HG03558 (cell line): Measurements from ENCODE around the gene THSD4.

ENCODE experiments used
- ATAC-seq: cut with Tn5 transposase; IDR thresholded peaks from one replicate; pipeline ENCODE4 v1.9.1; 2021; ENCODE audit warnings: moderate number of reproducible peaks; ENCODE audit not compliant: unreplicated experiment; ENCODE audit errors: extremely low read depth

The THSD4 gene

DNA sequence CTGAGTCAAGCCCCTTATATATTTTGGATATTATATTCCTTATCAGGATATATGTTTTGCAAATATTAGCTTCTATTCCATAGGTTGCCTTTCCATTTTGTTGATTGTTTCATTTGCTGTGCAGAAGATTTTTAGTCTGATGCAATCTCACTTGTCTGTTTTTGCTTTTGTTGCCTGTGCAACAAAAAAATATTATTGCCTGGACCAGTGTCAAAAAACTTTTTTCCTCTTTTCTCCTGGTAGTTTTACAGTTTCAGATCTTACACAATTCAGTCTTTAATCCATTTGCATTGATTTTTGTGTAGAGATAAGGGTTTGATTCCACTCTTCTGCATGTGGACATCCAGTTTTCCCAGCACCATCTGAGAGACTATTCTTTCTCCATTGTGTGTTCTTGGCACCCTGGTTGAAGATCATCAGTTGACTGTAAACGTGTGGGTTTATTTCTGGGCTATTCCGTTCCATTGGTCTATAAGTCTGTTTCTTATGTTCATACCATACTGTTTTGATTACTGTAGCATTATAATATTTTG is 466.2 kb downstream of the THSD4 start:
- ATAC-seq, result no peak

DNA sequence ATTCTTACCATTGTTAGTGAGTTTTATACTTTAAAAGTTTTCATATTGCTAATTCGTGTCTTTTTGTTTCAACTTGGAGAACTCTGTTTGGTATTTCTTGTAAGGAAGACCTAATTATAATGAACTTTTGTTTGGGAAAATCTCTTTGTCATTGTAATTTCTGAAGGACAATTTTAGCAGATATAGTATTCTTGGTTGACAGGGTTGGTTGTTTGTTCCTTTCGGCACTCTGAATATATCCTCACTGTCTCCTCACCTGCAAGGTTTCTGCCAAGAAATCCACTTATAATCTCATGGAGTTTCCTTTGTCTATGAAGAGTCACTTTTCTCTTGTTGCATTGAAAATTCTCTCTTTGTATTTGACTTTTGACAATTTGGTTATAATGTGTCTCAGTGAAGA is 469.9 kb downstream of the THSD4 start:
- no peak for ATAC-seq

DNA sequence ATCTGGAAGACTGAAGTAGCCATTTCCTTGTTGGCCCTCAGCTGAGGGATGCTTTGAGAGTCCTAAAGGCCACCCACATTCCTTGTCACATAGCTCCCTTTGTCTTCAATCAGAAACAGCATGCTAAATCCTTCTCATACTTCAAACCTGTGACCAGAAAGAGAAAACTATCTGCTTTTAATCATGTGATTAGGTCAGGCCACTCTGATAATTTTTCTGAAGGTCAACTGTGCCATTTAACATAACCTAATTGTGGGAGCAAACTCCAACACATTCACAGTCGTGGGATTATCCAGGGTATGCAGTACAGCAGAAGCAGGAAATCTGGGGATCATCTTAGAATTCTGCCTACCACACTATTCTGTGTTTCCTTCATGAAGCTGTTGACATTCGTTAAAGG is 471.2 kb downstream of the THSD4 start:
- ATAC-seq, result no peak

GRCh38 chr15:71588746-71589145 is 473.5 kb downstream of the THSD4 start:
- no peak for ATAC-seq

DNA sequence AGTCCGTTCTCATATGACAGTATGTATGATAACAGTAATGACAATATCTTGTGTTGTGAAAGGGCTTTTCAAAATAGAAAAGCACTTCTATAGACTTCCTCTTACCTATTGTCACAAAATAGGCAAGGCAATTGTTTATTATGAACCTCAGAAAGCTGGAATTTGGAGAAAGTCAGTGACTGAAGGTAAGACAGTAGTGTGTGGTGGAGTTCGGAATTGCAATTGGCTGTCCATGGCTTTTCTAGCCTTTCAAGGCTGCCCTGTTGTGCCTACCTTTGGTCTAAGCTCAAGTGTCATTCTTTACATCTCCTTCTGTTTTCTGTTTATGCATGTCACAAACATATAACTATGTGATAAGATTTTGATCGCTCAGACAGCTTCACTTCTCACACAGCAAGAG is 475.8 kb downstream of the THSD4 start:
- ATAC-seq, result no peak

DNA sequence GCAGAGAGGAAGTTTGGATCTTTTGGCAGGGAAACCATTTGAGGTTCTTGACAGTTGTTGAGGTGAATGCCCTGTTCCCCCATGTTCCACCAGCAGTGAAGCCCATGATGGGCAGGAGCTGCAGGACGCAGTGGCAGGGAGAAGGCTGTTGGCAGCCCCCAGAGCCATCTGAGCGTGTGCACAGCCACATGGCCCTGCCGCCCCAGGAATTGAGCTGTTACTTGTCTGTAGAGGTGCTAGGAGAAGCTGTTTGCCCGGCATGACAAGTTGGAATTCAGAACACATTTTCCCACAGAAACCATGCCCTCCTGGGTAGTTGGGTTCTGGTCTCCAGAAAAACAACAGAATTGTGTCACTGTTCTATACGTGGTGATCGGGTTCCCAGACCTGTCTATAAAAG is 476.9 kb downstream of the THSD4 start:
- ATAC-seq, result no peak

DNA sequence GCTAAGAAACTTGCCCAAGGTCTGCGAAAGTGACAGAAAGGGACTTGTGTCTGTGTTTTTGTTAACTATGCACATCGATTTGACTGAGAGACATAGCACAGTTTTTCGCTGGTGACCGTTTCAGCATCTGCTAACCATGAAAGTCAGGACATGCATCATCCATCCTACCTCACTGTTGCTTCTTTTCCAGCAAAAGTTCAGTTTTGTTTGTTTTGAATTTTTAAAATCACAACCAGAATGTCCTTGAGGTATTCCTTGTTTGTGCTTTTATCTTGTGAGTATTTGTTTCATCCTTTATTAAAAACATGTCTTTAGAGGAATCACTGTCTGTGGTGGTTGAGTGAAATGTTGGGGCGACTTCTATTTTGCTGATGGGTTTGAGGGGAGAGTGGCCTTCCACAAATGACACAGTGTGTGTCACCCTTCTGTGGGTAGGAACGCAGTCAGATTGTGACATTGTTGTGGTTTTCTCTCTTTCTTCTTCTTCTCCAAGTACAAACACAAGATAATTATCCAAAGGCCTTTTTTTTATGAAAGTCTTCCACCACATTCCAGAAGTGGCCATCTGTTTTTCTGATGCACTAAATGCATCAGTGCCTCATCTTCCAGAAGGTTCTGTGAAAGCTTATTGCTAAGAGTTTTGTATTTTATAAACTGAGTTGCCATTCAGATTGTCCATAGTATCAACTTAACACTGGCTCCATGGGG is 480.7 kb downstream of the THSD4 start:
- ATAC-seq, result no peak

GRCh38 chr15:71596672-71597071 is 481.4 kb downstream of the THSD4 start:
- no peak for ATAC-seq

DNA sequence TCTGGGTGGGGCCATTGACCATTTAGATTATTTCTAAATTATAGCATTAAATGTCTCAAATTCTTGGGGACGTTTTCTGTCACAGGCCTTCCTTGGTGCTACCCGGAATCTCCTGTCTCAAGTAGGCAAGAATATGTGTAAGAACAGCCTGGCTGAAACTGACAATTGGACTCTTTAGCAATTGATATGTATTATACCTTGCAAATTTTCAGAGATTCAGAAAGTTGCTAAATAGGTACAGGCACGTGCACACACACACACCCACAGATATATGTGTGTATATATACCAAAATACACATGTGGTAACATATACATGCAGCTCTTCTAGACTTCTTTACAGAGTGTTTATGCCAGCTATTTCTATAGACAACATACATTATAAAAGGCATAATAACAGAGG is 481.9 kb downstream of the THSD4 start:
- no peak for ATAC-seq

GRCh38 chr15:71597637-71598036 is 482.4 kb downstream of the THSD4 start:
- no peak for ATAC-seq

DNA sequence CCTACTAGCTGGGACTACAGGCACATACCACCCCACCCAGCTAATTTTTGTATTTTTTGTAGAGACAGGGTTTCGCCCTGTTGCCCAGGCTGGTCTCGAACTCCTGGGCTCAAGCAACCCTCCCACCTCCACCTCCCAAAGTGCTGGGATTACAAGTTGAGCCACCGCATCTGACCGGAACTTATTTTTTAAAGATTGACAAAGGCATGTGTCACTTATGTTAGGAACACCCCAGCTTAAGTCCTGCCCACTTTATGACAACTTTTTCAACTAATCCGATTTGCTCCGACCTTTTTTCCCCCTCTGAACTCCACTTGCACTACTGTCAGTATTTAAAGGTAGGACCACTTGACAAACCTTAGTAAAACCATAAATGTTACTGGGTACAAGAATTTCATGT is 483.5 kb downstream of the THSD4 start:
- no peak for ATAC-seq

- ATAC-seq, result no peak
Observed at GRCh38 chr15:71599418-71600151, 484.3 kb downstream of the THSD4 start.

GRCh38 chr15:71600237-71600636 is 485.0 kb downstream of the THSD4 start:
- no peak for ATAC-seq

- ATAC-seq, result no peak
Observed at GRCh38 chr15:71601038-71601834, 486.0 kb downstream of the THSD4 start.

DNA sequence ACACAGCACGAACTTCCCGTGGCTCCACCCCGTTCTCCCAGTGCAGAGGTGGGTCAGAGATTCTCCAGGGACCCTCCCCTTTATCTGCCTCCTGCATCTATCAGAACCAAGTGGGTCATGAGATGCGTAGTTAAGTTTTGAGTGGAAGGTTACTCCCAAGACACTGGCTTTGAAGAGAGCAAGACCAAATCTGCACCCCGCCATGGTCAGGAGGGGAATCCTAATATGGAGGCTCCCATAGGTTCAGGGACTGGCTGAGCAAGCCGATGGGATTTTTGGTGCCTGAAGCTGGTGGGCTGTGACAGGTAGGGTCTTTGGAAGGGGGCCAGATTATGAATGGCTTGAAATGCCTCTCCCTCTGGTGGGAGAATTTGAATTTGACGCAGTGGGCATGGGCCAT is 488.1 kb downstream of the THSD4 start:
- no peak for ATAC-seq

GRCh38 chr15:71607383-71607782 is 492.1 kb downstream of the THSD4 start:
- no peak for ATAC-seq

GRCh38 chr15:71610728-71611552 is 495.7 kb downstream of the THSD4 start:
- no peak for ATAC-seq

DNA sequence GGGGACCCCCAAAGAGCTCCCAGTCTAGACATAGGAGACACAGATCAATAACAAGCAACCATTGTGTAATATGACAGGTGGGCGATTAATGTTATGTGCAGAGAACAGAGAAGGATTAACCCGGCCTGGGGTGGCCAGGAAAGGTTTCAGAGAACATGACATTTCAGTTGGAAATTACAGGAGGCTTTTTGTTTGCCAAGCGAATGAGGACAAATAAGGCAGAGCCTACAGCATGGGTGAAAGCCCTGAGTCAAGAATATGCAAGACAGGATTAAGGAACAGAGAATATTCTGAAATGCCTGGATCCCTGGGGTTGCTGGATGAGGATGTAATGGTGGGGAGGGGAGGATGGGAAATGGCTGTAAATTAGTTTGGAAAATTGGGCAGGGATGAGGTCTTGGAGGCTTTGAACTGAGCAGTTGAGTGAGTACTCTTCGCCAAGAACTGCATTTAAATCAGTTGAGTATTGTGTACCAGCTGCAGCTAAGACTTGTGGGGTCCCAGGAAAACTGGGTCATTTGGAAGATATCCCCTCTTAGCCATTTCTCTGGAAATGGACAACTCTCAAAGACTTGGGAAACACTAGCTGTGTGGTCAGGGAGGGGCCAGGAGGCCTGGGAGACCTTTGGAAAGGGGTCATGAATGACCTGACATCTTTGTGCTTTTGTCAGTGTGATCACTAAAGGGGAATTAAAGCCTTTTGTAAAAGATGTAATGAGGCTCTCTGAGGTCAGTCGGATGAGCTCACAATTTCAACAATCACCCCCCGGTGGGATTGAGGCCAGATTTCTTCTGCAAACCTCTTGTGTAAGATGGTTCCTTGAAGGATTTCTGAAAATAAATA is 496.5 kb downstream of the THSD4 start:
- no peak for ATAC-seq

- ATAC-seq, result no peak
Observed at GRCh38 chr15:71612397-71612722, 497.1 kb downstream of the THSD4 start.
